T-helper 2 cell treated with Interferon-gamma antibody and Interleukin-4, amounts not matched to agents 5 μg/mL and 100 μg/mL, for 36 hours (primary cell): ENCODE data around the gene ATRAID.
A peak's percentile ranks its signal among the peaks of the same experiment; 100 is the strongest.

Experiments used
- DNase-seq: peaks from one replicate; pipeline ENCODE4 v3.0.0; 2021; ENCODE audit warnings: low spot score
- H3K27ac Mint-ChIP-seq: one replicate; pipeline ENCODE4 v1.8.0; 2021; ENCODE audit warnings: mild to moderate bottlenecking, mixed read lengths
- H3K27me3 Mint-ChIP-seq: one replicate; pipeline ENCODE4 v1.8.0; 2021; ENCODE audit warnings: low read depth, mixed read lengths
- H3K36me3 Mint-ChIP-seq: one replicate; pipeline ENCODE4 v1.8.0; 2021; ENCODE audit warnings: low read depth, mixed read lengths
- H3K4me1 Mint-ChIP-seq: one replicate; pipeline ENCODE4 v1.8.0; 2021; ENCODE audit warnings: low read depth, mixed read lengths
- H3K4me3 Mint-ChIP-seq: one replicate; pipeline ENCODE4 v1.8.0; 2022; ENCODE audit warnings: mild to moderate bottlenecking, moderate library complexity, mixed read lengths
- H3K9me3 Mint-ChIP-seq: one replicate; pipeline ENCODE4 v1.8.0; 2021; ENCODE audit warnings: mixed read lengths

Gene ATRAID

DNA sequence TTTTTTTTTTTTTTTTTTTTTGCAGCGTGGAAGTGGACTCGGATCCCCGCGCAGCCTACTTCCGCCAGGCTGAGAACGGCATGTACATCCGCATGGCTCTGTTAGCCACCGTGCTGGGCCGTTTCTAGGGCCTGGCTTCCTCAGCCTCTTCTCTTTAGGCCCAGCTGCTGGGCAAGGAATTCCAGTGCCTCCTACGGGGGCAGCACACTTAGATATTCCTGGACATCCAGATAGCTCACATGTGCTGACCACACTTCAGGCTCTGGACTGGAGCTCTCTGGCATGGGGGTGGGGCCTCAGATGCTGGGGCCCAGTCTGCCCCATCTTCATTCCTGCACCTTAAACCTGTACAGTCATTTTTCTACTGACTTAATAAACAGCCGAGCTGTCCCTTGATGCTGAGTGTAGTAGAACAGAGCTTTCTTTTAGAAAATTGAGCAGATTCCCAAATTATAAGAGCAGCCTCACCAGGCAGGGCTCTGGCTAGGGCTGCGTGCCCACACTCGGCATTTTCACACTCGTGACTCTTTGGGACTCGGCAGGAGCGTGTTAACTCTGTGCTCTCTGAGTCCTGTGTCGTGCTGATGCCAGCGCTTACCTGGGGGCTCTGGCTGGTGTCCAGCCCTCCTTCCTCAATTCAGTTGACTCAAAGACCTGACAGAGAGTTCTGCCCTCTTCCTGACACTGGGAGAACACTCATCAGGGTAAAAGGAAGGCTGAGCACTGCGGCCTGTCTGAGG lies 31.7 kb downstream of the ATRAID start:
- Mint-ChIP-seq H3K27ac (no peak overlapping the region), H3K36me3 (peaks cover 27% of the 10 kb centered on the region), H3K9me3 (no peaks in the 10 kb centered on the region), H3K4me1 (no peaks in the 10 kb centered on the region), H3K27me3 (no peaks in the 10 kb centered on the region), H3K4me3 (no peak overlapping the region)
- no peak for DNase-seq

DNA sequence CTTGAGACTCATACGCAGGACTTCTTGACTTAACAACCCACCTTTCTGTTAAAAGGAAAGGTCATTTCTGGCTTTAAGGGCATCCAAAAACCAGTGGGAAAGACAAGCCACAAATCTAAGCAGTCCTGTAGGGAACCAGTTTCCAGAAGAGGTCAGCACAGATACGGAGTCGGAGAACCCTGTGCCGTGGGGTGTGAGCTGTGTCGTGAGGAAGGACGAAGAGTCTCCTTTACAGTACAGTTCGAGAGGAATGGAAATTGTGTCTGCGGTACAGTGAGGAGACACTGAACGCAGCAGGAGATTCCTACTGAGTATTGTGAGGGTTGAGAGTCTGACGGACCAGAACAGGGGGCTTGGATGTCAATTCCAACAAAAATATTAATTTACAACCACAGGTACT lies 33.3 kb downstream of the ATRAID start:
- peaks cover 19% of the 10 kb centered on the region for H3K36me3 Mint-ChIP-seq
- H3K27ac Mint-ChIP-seq = no peak overlapping the region
- H3K27me3 Mint-ChIP-seq = no peaks in the 10 kb centered on the region
- DNase-seq = no peak
- H3K4me1 Mint-ChIP-seq = no peaks in the 10 kb centered on the region
- H3K9me3 Mint-ChIP-seq = no peaks in the 10 kb centered on the region
- no peak overlapping the region for H3K4me3 Mint-ChIP-seq

DNA sequence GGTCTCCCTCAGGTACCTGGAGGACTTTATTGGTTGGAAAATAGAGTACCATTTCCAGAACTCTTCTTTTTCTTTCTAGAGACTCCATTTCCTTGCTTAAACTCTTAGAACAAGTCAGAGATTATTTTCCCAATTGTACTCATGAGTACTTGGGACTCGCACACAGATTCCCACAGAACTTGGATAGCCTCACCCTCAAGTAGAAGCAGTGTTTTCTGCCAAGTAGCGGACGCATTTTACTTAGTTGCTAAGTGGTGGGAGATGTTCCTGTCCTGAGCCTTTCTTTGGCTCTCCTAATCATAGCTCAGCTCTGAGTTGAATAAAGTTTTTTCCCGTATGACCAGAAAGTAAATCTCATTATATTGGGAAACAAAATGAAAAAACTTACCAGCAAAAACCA lies 33.8 kb downstream of the ATRAID start:
- no peaks in the 10 kb centered on the region for H3K27me3 Mint-ChIP-seq
- H3K27ac Mint-ChIP-seq = no peak overlapping the region
- H3K36me3 Mint-ChIP-seq = peaks cover 14% of the 10 kb centered on the region
- no peaks in the 10 kb centered on the region for H3K9me3 Mint-ChIP-seq
- no peak for DNase-seq
- no peak overlapping the region for H3K4me3 Mint-ChIP-seq
- no peaks in the 10 kb centered on the region for H3K4me1 Mint-ChIP-seq

DNA sequence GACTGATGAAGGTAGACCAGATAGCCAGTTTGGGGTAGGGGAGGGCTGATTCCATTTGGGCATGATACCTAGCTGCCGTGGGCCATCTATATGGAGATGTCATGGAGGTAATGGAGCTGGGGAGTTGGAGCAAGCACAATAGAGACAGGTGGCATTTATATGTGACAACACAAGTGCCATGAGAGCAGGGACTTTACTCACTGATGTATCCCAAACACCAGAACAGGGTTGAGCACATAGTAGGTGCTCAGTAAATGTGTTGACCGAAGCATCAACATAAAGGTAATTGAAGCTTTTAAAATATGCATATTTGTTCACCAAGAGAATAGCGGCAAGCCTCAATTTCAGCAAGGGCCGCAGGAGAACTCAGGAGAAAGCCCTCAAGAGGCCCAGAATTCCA lies 36.1 kb downstream of the ATRAID start:
- no peak for DNase-seq
- Mint-ChIP-seq H3K4me1 (no peaks in the 10 kb centered on the region), H3K4me3 (no peak overlapping the region), H3K27me3 (peaks cover 4% of the 10 kb centered on the region), H3K9me3 (no peaks in the 10 kb centered on the region), H3K36me3 (no peaks in the 10 kb centered on the region), H3K27ac (no peak overlapping the region)

DNA sequence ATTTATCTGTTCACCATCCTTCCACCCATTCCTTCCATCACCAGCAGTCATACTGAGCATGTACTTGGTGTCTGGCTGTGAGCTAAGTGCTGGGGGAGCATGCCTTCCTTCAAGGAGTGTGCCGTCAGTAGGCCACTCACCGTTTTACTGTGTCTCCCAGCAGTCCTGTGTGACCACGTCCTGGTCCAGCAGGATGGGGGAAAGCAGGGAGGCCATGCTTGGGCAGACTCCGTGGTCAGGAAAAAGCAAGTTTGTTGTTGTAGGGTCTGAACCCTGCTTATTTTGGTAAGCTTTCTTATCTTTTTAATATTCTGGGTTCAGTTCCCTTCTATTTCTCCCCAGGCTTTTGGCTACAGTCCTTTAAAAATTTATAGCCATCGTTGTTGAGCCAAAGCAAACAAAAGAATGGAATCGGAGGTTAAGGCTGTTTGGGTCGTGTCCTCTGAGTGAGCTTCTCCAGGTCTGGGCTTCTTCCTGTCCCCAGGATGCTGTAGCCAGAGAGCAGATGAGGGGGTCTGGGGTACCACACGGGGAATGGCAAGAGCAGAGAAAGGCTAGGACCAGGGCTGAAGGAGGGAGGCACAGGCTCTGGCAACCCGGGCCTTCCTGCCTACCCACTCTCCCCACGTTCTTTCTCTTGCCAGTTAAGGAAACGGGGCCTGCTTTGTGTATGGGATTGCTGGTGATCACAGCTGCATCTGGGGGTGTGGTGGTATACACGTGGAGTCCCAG lies 37.5 kb downstream of the ATRAID start:
- no peaks in the 10 kb centered on the region for H3K9me3 Mint-ChIP-seq
- no peaks in the 10 kb centered on the region for H3K4me1 Mint-ChIP-seq
- H3K36me3 Mint-ChIP-seq = no peaks in the 10 kb centered on the region
- H3K4me3 Mint-ChIP-seq = no peak overlapping the region
- no peak overlapping the region for H3K27ac Mint-ChIP-seq
- peaks cover 4% of the 10 kb centered on the region for H3K27me3 Mint-ChIP-seq
- no peak for DNase-seq

DNA sequence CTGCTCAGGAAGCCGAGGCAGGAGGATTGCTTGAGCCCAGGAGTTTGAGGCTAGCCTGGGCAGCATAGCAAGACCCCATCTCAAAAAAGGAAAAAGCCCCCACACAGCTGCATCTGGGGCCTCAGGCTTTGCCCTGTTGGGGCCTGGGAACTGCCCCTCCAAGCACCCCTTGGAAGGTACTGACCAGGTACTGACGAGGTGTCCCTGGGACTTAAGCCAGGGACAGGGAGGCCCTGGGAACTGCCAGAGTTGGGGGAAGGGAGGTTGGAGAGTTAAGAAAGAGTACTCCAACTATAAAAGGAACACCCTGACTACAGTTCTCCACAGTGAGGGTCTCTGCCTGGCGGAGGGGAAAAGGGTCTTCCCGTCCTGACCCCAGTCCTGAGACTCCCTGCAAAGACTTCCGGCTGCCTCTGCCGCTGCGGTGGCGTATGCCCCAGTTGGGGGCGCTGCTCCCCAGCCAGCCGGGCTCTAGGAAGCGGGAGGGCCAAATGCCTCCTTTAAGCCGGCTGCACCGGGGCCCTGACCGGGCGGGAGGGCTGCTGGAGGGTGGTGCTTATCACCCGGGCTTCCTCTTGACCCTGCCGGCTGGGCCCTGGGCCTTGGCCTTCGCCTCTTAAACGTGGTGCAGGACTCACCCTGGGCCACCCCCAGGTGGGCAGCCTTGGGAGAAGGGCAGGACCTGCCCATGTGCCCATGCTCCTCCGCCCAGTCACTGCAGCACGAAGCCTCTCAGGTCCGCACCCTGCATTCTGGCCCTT lies 38.2 kb downstream of the ATRAID start:
- Mint-ChIP-seq H3K27me3 (peaks cover 6% of the 10 kb centered on the region), H3K4me1 (no peaks in the 10 kb centered on the region), H3K4me3 (no peak overlapping the region), H3K9me3 (no peaks in the 10 kb centered on the region), H3K36me3 (no peaks in the 10 kb centered on the region), H3K27ac (no peak overlapping the region)
- peak; percentile 67 for DNase-seq

DNA sequence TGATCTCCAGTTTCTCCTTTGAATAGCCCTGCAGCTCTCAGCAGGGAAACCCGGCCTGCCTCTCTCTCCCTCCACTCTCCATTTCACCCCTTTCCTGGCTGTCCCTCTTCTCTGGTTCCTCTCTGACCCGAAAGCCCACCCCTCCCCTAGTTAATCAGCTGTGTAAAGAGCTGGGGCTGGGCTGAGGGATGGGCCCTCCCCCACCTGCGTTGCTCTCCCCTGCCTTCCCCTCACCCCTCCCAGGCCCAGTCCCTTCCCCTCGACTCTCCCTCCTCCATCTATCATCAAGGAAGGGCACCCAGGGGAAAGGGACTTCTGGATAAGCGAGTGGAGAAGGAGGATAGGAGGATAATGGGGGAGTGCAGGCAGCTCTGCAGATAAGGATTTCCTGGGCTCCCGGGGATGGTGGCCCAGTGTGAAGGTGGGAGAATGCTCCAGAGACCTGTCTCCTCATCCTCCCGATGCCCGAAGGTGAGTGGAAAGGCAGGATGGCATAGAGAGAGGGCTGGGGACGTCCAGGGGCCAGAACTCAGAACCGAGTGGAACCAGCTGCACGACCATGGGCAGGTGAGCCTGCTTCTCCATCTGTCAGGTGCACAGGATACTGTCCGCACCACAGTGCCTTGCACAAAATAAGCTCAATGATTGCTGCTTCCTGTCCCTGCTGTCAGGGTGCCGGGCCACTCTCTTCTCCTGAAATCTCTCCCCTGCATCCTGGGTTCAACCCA lies 39.0 kb downstream of the ATRAID start:
- H3K4me1 Mint-ChIP-seq = no peaks in the 10 kb centered on the region
- H3K9me3 Mint-ChIP-seq = no peaks in the 10 kb centered on the region
- no peak overlapping the region for H3K4me3 Mint-ChIP-seq
- H3K36me3 Mint-ChIP-seq = no peaks in the 10 kb centered on the region
- H3K27me3 Mint-ChIP-seq = peaks cover 6% of the 10 kb centered on the region
- DNase-seq = no peak
- H3K27ac Mint-ChIP-seq = no peak overlapping the region

DNA sequence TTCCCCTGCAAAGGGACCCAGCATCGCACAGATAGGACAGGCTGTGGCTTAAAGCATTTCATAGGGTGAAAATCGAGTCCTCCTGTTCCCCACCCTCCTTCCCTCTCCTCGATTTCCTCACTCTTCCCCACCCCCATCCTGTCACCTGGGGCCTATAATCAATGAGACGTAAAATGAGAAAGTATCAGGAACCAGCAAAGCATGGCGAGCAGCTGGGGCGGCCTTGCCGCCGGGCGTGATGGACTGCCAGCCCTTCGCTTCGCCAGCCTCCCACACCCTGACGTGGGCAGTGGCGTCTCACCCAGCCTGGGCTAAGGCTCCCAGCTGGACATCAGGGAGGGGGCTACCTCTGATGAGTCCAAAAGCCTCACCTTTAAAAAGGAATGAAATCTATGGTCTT lies 39.9 kb downstream of the ATRAID start:
- no peaks in the 10 kb centered on the region for H3K36me3 Mint-ChIP-seq
- no peak overlapping the region for H3K4me3 Mint-ChIP-seq
- H3K27me3 Mint-ChIP-seq = peaks cover 6% of the 10 kb centered on the region
- H3K9me3 Mint-ChIP-seq = no peaks in the 10 kb centered on the region
- H3K27ac Mint-ChIP-seq = no peak overlapping the region
- H3K4me1 Mint-ChIP-seq = no peaks in the 10 kb centered on the region
- no peak for DNase-seq

DNA sequence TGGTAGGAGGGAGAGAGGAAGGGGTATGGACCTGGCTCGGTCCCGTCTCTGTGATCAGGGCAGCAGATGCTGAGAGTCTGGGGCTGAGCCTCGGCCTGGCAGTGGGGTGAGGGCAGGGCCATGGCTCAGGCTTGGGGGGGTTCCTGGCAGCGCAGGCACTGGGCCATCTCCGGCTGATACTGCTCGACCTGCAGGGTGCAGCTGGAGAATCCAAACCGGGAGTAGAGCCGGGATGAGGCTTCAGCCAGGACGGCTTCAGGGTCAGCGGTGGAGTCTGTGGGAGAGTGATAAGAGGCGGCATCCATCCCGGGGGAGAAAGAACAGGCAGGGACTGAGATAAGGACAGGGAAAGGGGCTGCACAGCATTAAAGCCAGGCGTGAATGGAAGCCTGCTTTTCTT lies 43.3 kb downstream of the ATRAID start:
- Mint-ChIP-seq H3K27ac (no peak overlapping the region), H3K4me1 (no peaks in the 10 kb centered on the region), H3K27me3 (peaks cover 15% of the 10 kb centered on the region), H3K4me3 (no peak overlapping the region), H3K36me3 (no peaks in the 10 kb centered on the region), H3K9me3 (no peaks in the 10 kb centered on the region)
- no peak for DNase-seq

DNA sequence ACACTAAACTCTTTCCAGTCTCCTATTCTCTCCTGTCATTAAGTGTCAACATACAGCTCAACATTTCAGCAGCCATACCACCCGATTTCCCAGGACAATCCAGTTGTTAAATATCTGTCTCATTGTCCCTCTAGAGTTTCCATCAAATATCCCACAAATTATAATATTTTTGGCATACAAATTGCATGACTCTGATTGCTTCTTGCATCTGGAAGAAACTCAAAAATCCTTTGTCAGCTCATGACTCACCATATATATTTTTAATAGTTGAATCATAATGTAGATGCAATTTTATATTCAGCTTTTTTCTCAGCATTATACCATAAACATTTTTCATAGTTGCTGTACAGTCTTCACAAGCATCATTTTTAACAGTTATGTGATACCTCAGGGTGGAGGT lies 43.8 kb downstream of the ATRAID start:
- Mint-ChIP-seq H3K4me3 (no peak overlapping the region), H3K36me3 (no peaks in the 10 kb centered on the region), H3K9me3 (no peaks in the 10 kb centered on the region), H3K27me3 (peaks cover 19% of the 10 kb centered on the region), H3K4me1 (no peaks in the 10 kb centered on the region), H3K27ac (no peak overlapping the region)
- DNase-seq = no peak

DNA sequence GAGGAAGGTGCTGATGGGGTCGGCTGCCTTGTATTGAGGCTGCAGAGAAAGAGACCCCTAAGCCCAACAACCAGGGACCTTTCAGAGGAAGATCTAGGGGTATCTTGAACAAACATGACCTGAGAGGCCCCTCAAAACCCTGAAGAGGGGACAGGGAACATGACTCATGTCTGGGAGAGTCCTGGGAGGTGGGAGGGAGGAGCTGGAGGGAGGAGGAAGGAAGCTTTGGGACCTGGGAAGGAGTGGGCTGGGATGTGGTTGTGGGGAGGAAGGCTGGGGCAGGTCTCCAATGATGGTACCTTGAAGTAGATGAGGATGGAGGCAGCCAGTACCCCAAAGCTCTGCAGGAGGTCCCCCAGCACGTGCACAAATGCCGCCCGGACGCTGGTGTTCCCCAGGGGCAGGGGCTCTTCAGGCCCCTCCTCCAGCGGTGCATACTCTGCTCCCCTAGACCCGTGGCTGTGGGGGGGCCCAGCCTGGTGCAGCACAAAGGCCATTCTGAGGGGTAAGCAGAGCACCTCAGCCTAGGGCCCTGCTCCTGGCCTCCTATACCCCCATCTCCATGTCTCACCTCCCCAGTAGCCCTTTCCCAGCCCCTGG lies 45.1 kb downstream of the ATRAID start:
- no peaks in the 10 kb centered on the region for H3K36me3 Mint-ChIP-seq
- no peaks in the 10 kb centered on the region for H3K4me1 Mint-ChIP-seq
- no peak overlapping the region for H3K27ac Mint-ChIP-seq
- H3K9me3 Mint-ChIP-seq = no peaks in the 10 kb centered on the region
- no peak overlapping the region for H3K4me3 Mint-ChIP-seq
- no peak for DNase-seq
- H3K27me3 Mint-ChIP-seq = peaks cover 28% of the 10 kb centered on the region

DNA sequence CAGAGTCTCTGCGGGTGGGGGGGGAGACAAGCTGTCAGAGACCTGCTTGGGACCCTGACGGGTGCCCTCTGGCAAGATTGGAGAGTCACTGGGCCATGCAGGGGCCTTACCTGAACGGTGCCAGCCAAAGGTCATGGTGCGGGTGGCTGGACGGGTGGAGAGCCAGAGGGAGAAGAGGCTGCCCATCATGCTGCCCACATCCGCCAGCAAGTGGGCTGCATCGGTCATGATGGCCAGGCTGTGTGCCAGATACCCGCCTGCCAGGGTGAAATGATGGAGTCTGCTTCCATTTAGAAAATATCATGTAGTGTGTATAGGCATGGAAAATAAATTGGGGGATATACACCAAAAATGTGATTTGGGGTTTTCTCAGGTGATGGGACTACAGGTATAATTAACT lies 46.2 kb downstream of the ATRAID start:
- Mint-ChIP-seq H3K36me3 (no peaks in the 10 kb centered on the region), H3K4me3 (no peak overlapping the region), H3K27me3 (peaks cover 30% of the 10 kb centered on the region), H3K9me3 (no peaks in the 10 kb centered on the region), H3K4me1 (peaks cover under 1% of the 10 kb centered on the region), H3K27ac (no peak overlapping the region)
- DNase-seq = no peak

DNA sequence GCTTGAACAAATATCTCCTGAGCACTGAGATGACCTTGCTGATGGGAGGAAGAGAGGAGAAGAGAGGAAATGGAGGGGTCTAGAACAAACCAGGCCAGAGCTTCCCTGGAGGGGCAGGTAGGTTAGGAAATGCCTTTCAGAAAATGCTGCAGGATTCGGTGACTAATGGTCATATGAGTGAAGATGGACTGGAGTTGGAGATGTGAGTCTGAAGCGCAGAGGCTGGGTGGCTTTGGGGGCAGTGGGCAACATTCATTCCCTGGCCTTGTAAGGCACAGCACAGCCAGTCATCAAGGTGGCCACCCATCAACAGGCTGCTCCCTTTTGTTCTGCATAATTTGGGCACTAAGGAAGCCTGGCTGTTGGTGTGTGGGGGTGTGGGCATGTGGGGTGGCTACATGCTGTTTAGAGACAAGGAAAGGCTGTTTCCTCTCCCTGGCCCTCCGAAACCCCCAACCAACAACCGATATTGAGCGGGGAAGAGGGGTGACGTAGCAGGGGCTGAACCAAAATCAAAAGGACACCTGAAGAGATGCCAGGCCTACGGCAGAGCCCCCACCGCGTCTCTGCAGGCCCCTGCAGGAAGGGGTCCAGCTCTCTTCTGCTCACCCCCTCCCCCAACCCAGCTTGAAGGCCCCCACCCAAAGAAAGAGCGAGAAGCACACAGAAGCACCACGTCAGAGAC lies 49.5 kb downstream of the ATRAID start:
- DNase-seq = no peak
- Mint-ChIP-seq H3K4me1 (peaks cover 17% of the 10 kb centered on the region), H3K27me3 (peaks cover 45% of the 10 kb centered on the region), H3K27ac (no peak overlapping the region), H3K36me3 (peaks cover 2% of the 10 kb centered on the region), H3K9me3 (no peaks in the 10 kb centered on the region), H3K4me3 (peak overlapping the region; percentile 58)
